SK-N-MC (cell line): ENCODE data around the gene CCT2.

Source experiments
- EZH2 ChIP-seq: fragments of 200-600 bp; sonication (generic); IDR thresholded peaks from one replicate; pipeline ENCODE4 v1.6.1; 2017; ENCODE audit warnings: antibody characterized with exemption
- FOXP2 ChIP-seq: optimal IDR thresholded peaks from 2 replicates; pipeline ENCODE3; 2011; ENCODE audit warnings: mild to moderate bottlenecking, moderate library complexity; ENCODE audit not compliant: insufficient read depth; ENCODE audit errors: extremely low read length, control extremely low read depth
- POLR2AphosphoS5 ChIP-seq: IDR thresholded peaks from 2 replicates; pipeline ENCODE4 v1.6.1; 2012; ENCODE audit warnings: mild to moderate bottlenecking, low read depth, low read length, borderline replicate concordance

- TF ChIP-seq FOXP2: no peak
- TF ChIP-seq EZH2: no peak
- TF ChIP-seq POLR2AphosphoS5: no peak
These were observed 10.4 kb downstream of the CCT2 start for GRCh38 chr12:69595689-69596088.
